ENCODE measurements around the gene CCT2.

The CCT2 gene

DNA sequence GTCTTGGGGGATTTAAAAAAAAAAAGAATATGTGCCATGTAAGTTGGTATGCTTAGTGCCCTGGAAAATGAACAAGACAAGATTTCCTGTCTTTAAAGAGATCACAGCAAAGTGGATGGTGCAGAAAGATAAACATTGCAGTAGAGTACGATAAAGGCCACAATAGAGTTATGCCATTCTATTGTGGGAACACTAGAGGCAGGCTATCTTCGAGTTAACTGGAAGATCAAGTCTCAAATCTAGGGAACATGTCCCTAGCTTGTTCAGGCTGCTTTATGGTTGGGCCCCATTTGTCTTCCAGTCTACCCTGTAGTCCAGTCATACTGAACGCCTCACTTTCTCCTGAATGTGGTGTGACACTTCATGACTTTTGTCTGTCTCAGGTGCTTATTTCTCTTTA lies 18.7 kb upstream of the CCT2 start:
- H3K4me3 ChIP-seq (ENCODE audit: low read length): no peak overlapping the region
- H3K27me3 ChIP-seq (ENCODE audit: control insufficient read depth, insufficient read depth, low read length): no peaks in the 10 kb centered on the region
- H3K9ac ChIP-seq (ENCODE audit: low read length): no peak overlapping the region
- peaks cover 11% of the 10 kb centered on the region for H3K36me3 ChIP-seq (ENCODE audit: control insufficient read depth, insufficient read depth, low read length)
- no peaks in the 10 kb centered on the region for H3K4me1 ChIP-seq (ENCODE audit: control insufficient read depth, insufficient read depth, low read length)
- no peak overlapping the region for H3K27ac ChIP-seq (ENCODE audit: low read depth, low read length)

- Histone ChIP-seq H3K9ac (ENCODE audit: low read length) (no peak overlapping the region), H3K36me3 (ENCODE audit: control insufficient read depth, insufficient read depth, low read length) (peaks cover 15% of the 10 kb centered on the region), H3K27me3 (ENCODE audit: control insufficient read depth, insufficient read depth, low read length) (no peaks in the 10 kb centered on the region), H3K4me3 (ENCODE audit: low read length) (no peak overlapping the region), H3K27ac (ENCODE audit: low read depth, low read length) (no peak overlapping the region), H3K4me1 (ENCODE audit: control insufficient read depth, insufficient read depth, low read length) (no peaks in the 10 kb centered on the region)
Measured at GRCh38 chr12:69569236-69569635, 16.0 kb upstream of the CCT2 start.

DNA sequence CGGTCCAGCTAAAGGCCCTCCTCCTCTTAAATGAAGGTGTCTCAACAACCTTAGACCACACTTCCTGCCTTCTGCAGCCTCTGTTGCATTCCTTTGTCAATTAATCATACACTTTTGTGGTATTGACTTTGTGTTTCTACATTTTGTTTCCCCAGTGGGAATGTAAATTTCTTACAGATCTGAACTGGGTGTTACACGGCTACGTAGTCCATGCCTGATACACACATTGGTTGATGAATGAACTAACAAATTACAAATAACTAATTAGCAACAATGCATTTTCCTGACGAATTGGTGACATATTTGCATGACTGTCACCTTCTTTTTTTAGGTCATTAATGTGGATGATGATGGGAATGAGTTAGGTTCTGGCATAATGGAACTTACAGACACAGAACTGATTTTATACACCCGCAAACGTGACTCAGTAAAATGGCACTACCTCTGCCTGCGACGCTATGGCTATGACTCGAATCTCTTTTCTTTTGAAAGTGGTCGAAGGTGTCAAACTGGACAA lies 15.2 kb upstream of the CCT2 start:
- Histone ChIP-seq H3K36me3 (ENCODE audit: control insufficient read depth, insufficient read depth, low read length) (peaks cover 12% of the 10 kb centered on the region), H3K27me3 (ENCODE audit: control insufficient read depth, insufficient read depth, low read length) (no peaks in the 10 kb centered on the region), H3K4me3 (ENCODE audit: low read length) (no peak overlapping the region), H3K4me1 (ENCODE audit: control insufficient read depth, insufficient read depth, low read length) (no peaks in the 10 kb centered on the region), H3K9ac (ENCODE audit: low read length) (no peak overlapping the region), H3K27ac (ENCODE audit: low read depth, low read length) (no peak overlapping the region)

DNA sequence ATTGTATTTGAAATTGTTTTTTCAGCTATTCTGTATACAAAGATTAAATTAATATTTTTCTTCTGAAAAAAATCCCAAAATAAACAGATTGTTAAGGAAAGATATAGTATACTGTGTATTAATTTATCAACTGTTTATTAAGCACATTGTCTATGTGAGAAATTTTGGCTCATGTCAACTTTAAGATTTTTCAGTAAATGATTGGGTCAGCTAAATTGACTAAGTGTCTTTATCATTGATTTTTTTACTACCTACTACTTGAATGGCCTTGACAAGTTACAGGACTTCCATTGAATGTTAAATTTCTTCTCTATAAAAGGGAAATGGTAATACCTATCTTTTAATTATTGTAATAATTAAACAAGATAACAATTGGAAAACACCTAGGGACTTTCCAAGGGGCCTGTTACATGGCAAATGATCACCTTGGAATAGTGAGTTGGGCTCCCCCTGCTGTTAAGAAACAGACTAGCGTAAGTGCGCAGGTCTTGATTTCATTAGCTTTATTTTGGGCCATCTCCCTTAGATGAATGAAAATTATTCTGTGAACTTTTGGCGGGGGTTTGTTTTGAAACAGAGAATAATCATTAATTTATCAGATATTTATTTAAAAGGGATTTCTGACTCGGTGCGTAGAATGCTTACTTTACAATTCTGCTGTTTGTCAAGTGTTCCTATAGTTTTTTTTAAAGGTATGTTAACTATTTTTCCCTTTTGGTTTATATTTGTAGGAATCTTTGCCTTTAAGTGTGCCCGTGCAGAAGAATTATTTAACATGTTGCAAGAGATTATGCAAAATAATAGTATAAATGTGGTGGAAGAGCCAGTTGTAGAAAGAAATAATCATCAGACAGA lies 14.5 kb upstream of the CCT2 start:
- Histone ChIP-seq H3K4me3 (ENCODE audit: low read length) (no peak overlapping the region), H3K4me1 (ENCODE audit: control insufficient read depth, insufficient read depth, low read length) (no peaks in the 10 kb centered on the region), H3K9ac (ENCODE audit: low read length) (no peak overlapping the region), H3K36me3 (ENCODE audit: control insufficient read depth, insufficient read depth, low read length) (peaks cover 12% of the 10 kb centered on the region), H3K27me3 (ENCODE audit: control insufficient read depth, insufficient read depth, low read length) (no peaks in the 10 kb centered on the region), H3K27ac (ENCODE audit: low read depth, low read length) (no peak overlapping the region)

- H3K36me3 ChIP-seq (ENCODE audit: control insufficient read depth, insufficient read depth, low read length): peaks cover 7% of the 10 kb centered on the region
- H3K4me1 ChIP-seq (ENCODE audit: control insufficient read depth, insufficient read depth, low read length): no peaks in the 10 kb centered on the region
- H3K27ac ChIP-seq (ENCODE audit: low read depth, low read length): no peak overlapping the region
- no peak overlapping the region for H3K9ac ChIP-seq (ENCODE audit: low read length)
- no peak overlapping the region for H3K4me3 ChIP-seq (ENCODE audit: low read length)
- no peaks in the 10 kb centered on the region for H3K27me3 ChIP-seq (ENCODE audit: control insufficient read depth, insufficient read depth, low read length)
Measured at GRCh38 chr12:69575346-69575745, 9.9 kb upstream of the CCT2 start.

GRCh38 chr12:69578283-69578682 lies 7.0 kb upstream of the CCT2 start:
- Histone ChIP-seq H3K36me3 (ENCODE audit: control insufficient read depth, insufficient read depth, low read length) (peaks cover 5% of the 10 kb centered on the region), H3K4me3 (ENCODE audit: low read length) (no peak overlapping the region), H3K9ac (ENCODE audit: low read length) (no peak overlapping the region), H3K27ac (ENCODE audit: low read depth, low read length) (no peak overlapping the region), H3K4me1 (ENCODE audit: control insufficient read depth, insufficient read depth, low read length) (no peaks in the 10 kb centered on the region), H3K27me3 (ENCODE audit: control insufficient read depth, insufficient read depth, low read length) (no peaks in the 10 kb centered on the region)

GRCh38 chr12:69579029-69579428 lies 6.2 kb upstream of the CCT2 start:
- no peak overlapping the region for H3K4me3 ChIP-seq (ENCODE audit: low read length)
- H3K27me3 ChIP-seq (ENCODE audit: control insufficient read depth, insufficient read depth, low read length): no peaks in the 10 kb centered on the region

GRCh38 chr12:69580074-69580473 lies 5.2 kb upstream of the CCT2 start:
- no peaks in the 10 kb centered on the region for H3K27me3 ChIP-seq (ENCODE audit: control insufficient read depth, insufficient read depth, low read length)
- no peak overlapping the region for H3K9ac ChIP-seq (ENCODE audit: low read length)
- H3K27ac ChIP-seq (ENCODE audit: low read depth, low read length): no peak overlapping the region
- no peak overlapping the region for H3K4me3 ChIP-seq (ENCODE audit: low read length)
- no peaks in the 10 kb centered on the region for H3K36me3 ChIP-seq (ENCODE audit: control insufficient read depth, insufficient read depth, low read length)
- no peaks in the 10 kb centered on the region for H3K4me1 ChIP-seq (ENCODE audit: control insufficient read depth, insufficient read depth, low read length)

More at GRCh38 chr12:69579029-69579428, 6.2 kb upstream of the CCT2 start:
- Histone ChIP-seq H3K9ac (ENCODE audit: low read length) (no peak overlapping the region), H3K27ac (ENCODE audit: low read depth, low read length) (no peak overlapping the region), H3K36me3 (ENCODE audit: control insufficient read depth, insufficient read depth, low read length) (peaks cover 2% of the 10 kb centered on the region), H3K4me1 (ENCODE audit: control insufficient read depth, insufficient read depth, low read length) (no peaks in the 10 kb centered on the region)

- Histone ChIP-seq H3K9ac (ENCODE audit: low read length) (no peak overlapping the region), H3K27ac (ENCODE audit: low read depth, low read length) (no peak overlapping the region), H3K36me3 (ENCODE audit: control insufficient read depth, insufficient read depth, low read length) (peaks cover 12% of the 10 kb centered on the region), H3K27me3 (ENCODE audit: control insufficient read depth, insufficient read depth, low read length) (no peaks in the 10 kb centered on the region), H3K4me1 (ENCODE audit: control insufficient read depth, insufficient read depth, low read length) (peaks cover 3% of the 10 kb centered on the region), H3K4me3 (ENCODE audit: low read length) (no peak overlapping the region)
Measured at GRCh38 chr12:69583203-69583602, 2.1 kb upstream of the CCT2 start.

- Histone ChIP-seq H3K4me3 (ENCODE audit: low read length) (no peak overlapping the region), H3K27me3 (ENCODE audit: control insufficient read depth, insufficient read depth, low read length) (no peaks in the 10 kb centered on the region), H3K9ac (ENCODE audit: low read length) (no peak overlapping the region), H3K27ac (ENCODE audit: low read depth, low read length) (no peak overlapping the region), H3K36me3 (ENCODE audit: control insufficient read depth, insufficient read depth, low read length) (peaks cover 31% of the 10 kb centered on the region), H3K4me1 (ENCODE audit: control insufficient read depth, insufficient read depth, low read length) (peaks cover 3% of the 10 kb centered on the region)
Measured at GRCh38 chr12:69588527-69588926, 3.3 kb downstream of the CCT2 start.

GRCh38 chr12:69589082-69589481 lies 3.8 kb downstream of the CCT2 start:
- no peak overlapping the region for H3K9ac ChIP-seq (ENCODE audit: low read length)
- peaks cover 3% of the 10 kb centered on the region for H3K4me1 ChIP-seq (ENCODE audit: control insufficient read depth, insufficient read depth, low read length)
- H3K4me3 ChIP-seq (ENCODE audit: low read length): no peak overlapping the region
- H3K27ac ChIP-seq (ENCODE audit: low read depth, low read length): no peak overlapping the region
- peaks cover 35% of the 10 kb centered on the region for H3K36me3 ChIP-seq (ENCODE audit: control insufficient read depth, insufficient read depth, low read length)
- no peaks in the 10 kb centered on the region for H3K27me3 ChIP-seq (ENCODE audit: control insufficient read depth, insufficient read depth, low read length)

GRCh38 chr12:69595689-69596088 lies 10.4 kb downstream of the CCT2 start:
- no peaks in the 10 kb centered on the region for H3K4me1 ChIP-seq (ENCODE audit: control insufficient read depth, insufficient read depth, low read length)
- H3K9ac ChIP-seq (ENCODE audit: low read length): no peak overlapping the region
- H3K36me3 ChIP-seq (ENCODE audit: control insufficient read depth, insufficient read depth, low read length): peaks cover 22% of the 10 kb centered on the region
- no peak overlapping the region for H3K4me3 ChIP-seq (ENCODE audit: low read length)
- H3K27me3 ChIP-seq (ENCODE audit: control insufficient read depth, insufficient read depth, low read length): no peaks in the 10 kb centered on the region
- no peak overlapping the region for H3K27ac ChIP-seq (ENCODE audit: low read depth, low read length)

All from rectal smooth muscle tissue (tissue), 1 donor.